Stimulated activated CD8-positive, alpha-beta memory T cell treated with anti-CD3 and anti-CD28 coated beads, Interleukin-7, amount 100 ng/mL, for 4 hours (primary cell): Measurements from ENCODE around the gene SYT4.
"Not testable (repeated sequence)": the region's sequence is repeated elsewhere in the genome, so short reads cannot be mapped to it uniquely, and the experiment has no call there.

Experiments used
- DNase-seq, 2 donors: peaks; one replicate each; pipeline ENCODE4 v3.0.0-alpha.2; 2020; ENCODE audit warnings: low read depth in 2 of 2

SYT4 gene

GRCh38 chr18:43277164-43277600 lies at the start of gene SYT4:
Gene SYT4, minus strand, starts transcription at chr18:43277490. Its CDS starts 209 bp downstream, at chr18:43277281.
- no peak for DNase-seq

GRCh38 chr18:43322132-43322531 lies 44.8 kb upstream of the SYT4 start:
- DNase-seq, result no peak

GRCh38 chr18:43314941-43315340 lies 37.7 kb upstream of the SYT4 start:
- no peak for DNase-seq

GRCh38 chr18:43312891-43313290 lies 35.6 kb upstream of the SYT4 start:
- no peak for DNase-seq

- no peak for DNase-seq
Measured at GRCh38 chr18:43310239-43310638, 32.9 kb upstream of the SYT4 start.

GRCh38 chr18:43303376-43303775 lies 26.1 kb upstream of the SYT4 start:
- DNase-seq, result no peak

GRCh38 chr18:43286187-43286586 lies 8.9 kb upstream of the SYT4 start:
- DNase-seq, result not testable (repeated sequence)

- DNase-seq, result no peak
Measured at GRCh38 chr18:43283299-43283698, 6.0 kb upstream of the SYT4 start.

- DNase-seq, result no peak
Measured at GRCh38 chr18:43279015-43279744, 1.9 kb upstream of the SYT4 start.

GRCh38 chr18:43278355-43278754 lies 1.1 kb upstream of the SYT4 start:
- no peak for DNase-seq

- DNase-seq, result no peak
Measured at GRCh38 chr18:43276491-43276890, 799 bp downstream of the SYT4 start.

GRCh38 chr18:43275546-43275945 lies 1.7 kb downstream of the SYT4 start:
- DNase-seq, result no peak

GRCh38 chr18:43274526-43274925 lies 2.8 kb downstream of the SYT4 start:
- no peak for DNase-seq

- DNase-seq, result no peak
Measured at GRCh38 chr18:43271593-43272432, 5.5 kb downstream of the SYT4 start.

- no peak for DNase-seq
Measured at GRCh38 chr18:43267818-43268217, 9.5 kb downstream of the SYT4 start.

- no peak for DNase-seq
Measured at GRCh38 chr18:43265465-43265864, 11.8 kb downstream of the SYT4 start.

- DNase-seq, result no peak
Measured at GRCh38 chr18:43248610-43249249, 28.6 kb downstream of the SYT4 start.

- no peak for DNase-seq
Measured at GRCh38 chr18:43247944-43248343, 29.3 kb downstream of the SYT4 start.

GRCh38 chr18:43238429-43238828 lies 38.9 kb downstream of the SYT4 start:
- no peak for DNase-seq

- DNase-seq, result no peak
Measured at GRCh38 chr18:43236921-43237320, 40.4 kb downstream of the SYT4 start.

- no peak for DNase-seq
Measured at GRCh38 chr18:43234889-43235288, 42.4 kb downstream of the SYT4 start.

- no peak for DNase-seq
Measured at GRCh38 chr18:43222501-43222900, 54.8 kb downstream of the SYT4 start.

GRCh38 chr18:43220691-43221090 lies 56.6 kb downstream of the SYT4 start:
- DNase-seq, result no peak
